HepG2 (cell line): ENCODE results near the gene DRC7. TPM values are rescaled to one million over a fixed set of nuclear protein-coding genes. Genes with fewer than 3 reads are reported as not detected.

ENCODE experiments used
- ATAC-seq: fragments of 200-7000 bp; cut with Tn5 transposase; 3 replicates; pipeline ENCODE4 v1.9.1; 2020; ENCODE audit warnings: mild to moderate bottlenecking, moderate library complexity
- BruUV-seq: library from RNA; stranded (reverse); fragments of 400-500 nt; replicated peaks from 2 replicates; lab custom pipeline; 2021; lab: Mats Ljungman, UMichigan
- CTCF ChIA-PET: fragments of 300-600 bp; formaldehyde crosslinking; extraction: SDS; loops from one replicate; lab custom pipeline; 2021; ENCODE audit warnings: low total read pairs, inconsistent platforms, low intra/inter-chr PET ratio; lab: Yijun Ruan, JAX
- POLR2A ChIA-PET: fragments of 350-600 bp; sonication (Branson Sonifier 250); formaldehyde crosslinking; loops from one replicate; lab custom pipeline; 2020; ENCODE audit warnings: antibody characterized with exemption, inconsistent platforms; lab: Yijun Ruan, JAX
- DNase-seq: peaks from one replicate; pipeline ENCODE4 v3.0.0-alpha.2; 2015; ENCODE audit warnings: low spot score
- FAIRE-seq: peaks from 3 replicates; lab custom pipeline; 2011; peaks lifted over from hg19 to GRCh38; lab: Jason Lieb, UNC
- H2AFZ ChIP-seq: one replicate; pipeline ENCODE4 v1.6.1; 2011; ENCODE audit warnings: low read length, inconsistent platforms
- H3K27ac ChIP-seq: fragments of 300-600 bp; 3 replicates; pipeline ENCODE4 v1.8.0; 2011; ENCODE audit warnings: mixed run types, mild to moderate bottlenecking, mixed read lengths, low read length, inconsistent platforms; ENCODE audit not compliant: insufficient read depth; ENCODE audit errors: extremely low read length
- H3K27me3 ChIP-seq, 2 experiments: fragments of 200-600 bp in 1 of 2; 2 replicates in 1 of 2; 3 replicates in 1 of 2; pipeline versions ENCODE4 v1.6.0 to v1.8.0; 2011; ENCODE audit warnings: low read length in 2 of 2, mild to moderate bottlenecking in 2 of 2, moderate library complexity in 2 of 2, inconsistent platforms in 1 of 2; ENCODE audit not compliant: insufficient read depth in 2 of 2, control insufficient read depth in 1 of 2
- H3K36me3 ChIP-seq, 2 experiments: fragments of 200-600 bp in 1 of 2; replicated peaks in 1 of 2; 2 replicates in 1 of 2; 3 replicates in 1 of 2; pipeline versions ENCODE4 v1.5.1 to v1.8.0; 2011; ENCODE audit warnings: low read length in 2 of 2, inconsistent platforms in 1 of 2; ENCODE audit not compliant: insufficient read depth in 2 of 2, control insufficient read depth in 1 of 2
- H3K4me1 ChIP-seq: 2 replicates; pipeline ENCODE4 v1.5.1; 2012; ENCODE audit warnings: low read length, inconsistent platforms; ENCODE audit not compliant: insufficient read depth
- H3K4me2 ChIP-seq: 2 replicates; pipeline ENCODE4 v1.6.0; 2011; ENCODE audit warnings: low read depth, low read length, inconsistent platforms
- H3K4me3 ChIP-seq, 3 experiments: fragments of 200-600 bp in 1 of 3; sonication (generic), shearing (Covaris generic) in 1 of 3; replicated peaks in 1 of 3; 2 replicates each; pipeline ENCODE4 v1.5.1; 2011 to 2016; ENCODE audit warnings: low read length in 3 of 3, inconsistent platforms in 2 of 3, low read depth in 2 of 3, mild to moderate bottlenecking in 2 of 3, control low read depth in 1 of 3, mixed read lengths in 1 of 3; ENCODE audit not compliant: insufficient read depth in 1 of 3
- H3K79me2 ChIP-seq: one replicate; pipeline ENCODE4 v1.6.1; 2011; ENCODE audit warnings: low read length, inconsistent platforms; ENCODE audit not compliant: insufficient read depth
- H3K9ac ChIP-seq: 2 replicates; pipeline ENCODE4 v1.6.0; 2011; ENCODE audit warnings: mild to moderate bottlenecking, low read depth, low read length, inconsistent platforms; ENCODE audit not compliant: insufficient read depth
- H3K9me3 ChIP-seq: 2 replicates; pipeline ENCODE4 v1.5.1; 2012; ENCODE audit warnings: mild to moderate bottlenecking, low read length
- H4K20me1 ChIP-seq: 2 replicates; pipeline ENCODE4 v1.6.0; 2011; ENCODE audit warnings: inconsistent platforms, mild to moderate bottlenecking, low read length, moderate library complexity; ENCODE audit not compliant: insufficient read depth
- HOXA7 ChIP-seq: sonication (generic); formaldehyde crosslinking; IDR thresholded peaks from 2 replicates; pipeline ENCODE4 v1.8.1; 2022; ENCODE audit warnings: mild to moderate bottlenecking, missing genetic modification reagents, moderate library complexity
- MED13 ChIP-seq: sonication (generic); formaldehyde crosslinking; IDR thresholded peaks from 2 replicates; pipeline ENCODE4 v1.5.0; 2020; ENCODE audit warnings: missing genetic modification reagents
- ZFP90 ChIP-seq: sonication (generic); formaldehyde crosslinking; IDR thresholded peaks from 2 replicates; pipeline ENCODE4 v1.8.0; 2022; ENCODE audit warnings: missing genetic modification reagents, mild to moderate bottlenecking, inconsistent platforms, borderline replicate concordance
- ZNF766 ChIP-seq: sonication (generic); formaldehyde crosslinking; IDR thresholded peaks from 2 replicates; pipeline ENCODE4 v1.5.0; 2020; ENCODE audit warnings: missing genetic modification reagents, borderline replicate concordance
- WGBS: methylation state at CpG from one replicate; pipeline ENCODE4 v1.1.6; 2017; ENCODE audit warnings: low lambda C conversion rate; 5-methylcytosine and 5-hydroxymethylcytosine counted together
- in situ Hi-C: cut with HindIII; loops from 2 replicates; pipeline ENCODE4 v1.10.0; 2017; ENCODE audit warnings: low pct_unique_long_range_greater_than_20kb; ENCODE audit not compliant: extremely low pct_ligation_motif_present
- intact Hi-C: fragments of 100-400 bp; cut with micrococcal nuclease; formaldehyde crosslinking; loops from one replicate; pipeline ENCODE4 v1.10.0; 2022; ENCODE audit not compliant: unreplicated experiment
- polyA plus RNA-seq, 8 experiments: library from polyadenylated mRNA; depleted of rRNA in 3 of 8; stranded (reverse) in 7 of 8; unstranded in 1 of 8; fragments of >200 nt; fragmentation: Illumina TruSeq in 4 of 8; extraction: Trizol in 4 of 8; gene quantifications; 2 replicates each; pipeline versions ENCODE4 v1.2.1 to v1.2.3, GENCODE V29; 2011 to 2016; ENCODE audit warnings: low read depth in 4 of 8, missing spikeins in 1 of 8, mixed read lengths in 1 of 8; ENCODE audit not compliant: insufficient read depth in 1 of 8
- total RNA-seq, 5 experiments: library from RNA; depleted of rRNA; stranded (reverse); fragments of >200 nt; fragmentation: Illumina TruSeq; extraction: Trizol; gene quantifications; 2 replicates each; pipeline ENCODE4 v1.2.3, GENCODE V29; 2016; ENCODE audit warnings: low read depth in 1 of 5
- TF ChIP-seq, protein P1 (sequence below): IDR thresholded peaks from 2 replicates; pipeline ENCODE4 v1.6.1; 2016; ENCODE audit warnings: low read depth, control low read depth
- TF ChIP-seq, protein P2 (sequence below): sonication (generic); formaldehyde crosslinking; IDR thresholded peaks from 2 replicates; pipeline ENCODE4 v1.4.0; 2020; ENCODE audit warnings: missing genetic modification reagents
- TF ChIP-seq, protein P3 (sequence below): sonication (generic); formaldehyde crosslinking; conservative IDR thresholded peaks from 2 replicates; pipeline ENCODE4 v1.4.0; 2020; ENCODE audit warnings: missing genetic modification reagents
- TF ChIP-seq, protein P4 (sequence below): sonication (generic); formaldehyde crosslinking; IDR thresholded peaks from 2 replicates; pipeline ENCODE4 v1.4.0; 2020; ENCODE audit warnings: missing genetic modification reagents, borderline replicate concordance
- TF ChIP-seq, protein P5 (sequence below): sonication (generic); formaldehyde crosslinking; IDR thresholded peaks from 2 replicates; pipeline ENCODE4 v1.5.1; 2020; ENCODE audit warnings: mild to moderate bottlenecking, missing genetic modification reagents, moderate library complexity

The DRC7 gene
- total and polyA plus RNA-seq, 2 of the 13 experiments (the other 11 are each of a cell fraction or from before 2014, with no cell fraction given): 2.7 to 3.4 TPM

DNA sequence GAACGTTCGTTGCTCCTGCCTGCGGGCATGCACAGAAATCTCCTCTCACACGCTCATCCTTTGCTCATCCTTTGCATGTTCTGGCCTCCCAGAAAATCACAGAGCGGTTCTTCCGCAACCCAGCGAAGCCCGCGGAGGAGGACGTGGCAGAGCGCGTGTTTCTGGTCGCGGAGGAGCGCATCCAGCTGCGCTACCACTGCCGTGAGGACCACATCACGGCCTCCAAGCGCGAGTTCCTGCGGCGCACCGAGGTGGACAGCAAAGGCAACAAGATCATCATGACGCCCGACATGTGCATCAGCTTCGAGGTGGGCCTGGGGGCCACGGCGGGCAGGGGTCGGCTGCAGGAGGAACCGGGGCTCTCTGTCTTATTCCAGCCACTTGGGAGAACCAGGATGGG lies 31.4 kb downstream of the DRC7 start:
- no peak overlapping the region for H3K9ac ChIP-seq
- no peak for FAIRE-seq
- H3K9me3 ChIP-seq: no peaks in the 10 kb centered on the region
- DNase-seq: no peak
- no peak overlapping the region for H3K4me3 ChIP-seq
- ChIA-PET CTCF (interaction anchor here (0.9 kb wide), 1 partner anchor 77 kb away, joined by 3 read pairs; no protein-coding TSS in a partner anchor), POLR2A (interaction anchor here (1.8 kb wide), 1 partner anchor 9 kb away, joined by 6 read pairs; the partner anchor contains the start of gene KATNB1)
- TF ChIP-seq, protein P1, sequence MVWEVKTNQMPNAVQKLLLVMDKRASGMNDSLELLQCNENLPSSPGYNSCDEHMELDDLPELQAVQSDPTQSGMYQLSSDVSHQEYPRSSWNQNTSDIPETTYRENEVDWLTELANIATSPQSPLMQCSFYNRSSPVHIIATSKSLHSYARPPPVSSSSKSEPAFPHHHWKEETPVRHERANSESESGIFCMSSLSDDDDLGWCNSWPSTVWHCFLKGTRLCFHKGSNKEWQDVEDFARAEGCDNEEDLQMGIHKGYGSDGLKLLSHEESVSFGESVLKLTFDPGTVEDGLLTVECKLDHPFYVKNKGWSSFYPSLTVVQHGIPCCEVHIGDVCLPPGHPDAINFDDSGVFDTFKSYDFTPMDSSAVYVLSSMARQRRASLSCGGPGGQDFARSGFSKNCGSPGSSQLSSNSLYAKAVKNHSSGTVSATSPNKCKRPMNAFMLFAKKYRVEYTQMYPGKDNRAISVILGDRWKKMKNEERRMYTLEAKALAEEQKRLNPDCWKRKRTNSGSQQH (CRISPR knock-in tag): no peak
- TF ChIP-seq ZFP90 (CRISPR knock-in tag): no peak
- TF ChIP-seq, protein P2, sequence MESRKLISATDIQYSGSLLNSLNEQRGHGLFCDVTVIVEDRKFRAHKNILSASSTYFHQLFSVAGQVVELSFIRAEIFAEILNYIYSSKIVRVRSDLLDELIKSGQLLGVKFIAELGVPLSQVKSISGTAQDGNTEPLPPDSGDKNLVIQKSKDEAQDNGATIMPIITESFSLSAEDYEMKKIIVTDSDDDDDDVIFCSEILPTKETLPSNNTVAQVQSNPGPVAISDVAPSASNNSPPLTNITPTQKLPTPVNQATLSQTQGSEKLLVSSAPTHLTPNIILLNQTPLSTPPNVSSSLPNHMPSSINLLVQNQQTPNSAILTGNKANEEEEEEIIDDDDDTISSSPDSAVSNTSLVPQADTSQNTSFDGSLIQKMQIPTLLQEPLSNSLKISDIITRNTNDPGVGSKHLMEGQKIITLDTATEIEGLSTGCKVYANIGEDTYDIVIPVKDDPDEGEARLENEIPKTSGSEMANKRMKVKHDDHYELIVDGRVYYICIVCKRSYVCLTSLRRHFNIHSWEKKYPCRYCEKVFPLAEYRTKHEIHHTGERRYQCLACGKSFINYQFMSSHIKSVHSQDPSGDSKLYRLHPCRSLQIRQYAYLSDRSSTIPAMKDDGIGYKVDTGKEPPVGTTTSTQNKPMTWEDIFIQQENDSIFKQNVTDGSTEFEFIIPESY (CRISPR knock-in tag): peak; percentile 55
- TF ChIP-seq ZNF766 (CRISPR knock-in tag): no peak
- TF ChIP-seq, protein P3, sequence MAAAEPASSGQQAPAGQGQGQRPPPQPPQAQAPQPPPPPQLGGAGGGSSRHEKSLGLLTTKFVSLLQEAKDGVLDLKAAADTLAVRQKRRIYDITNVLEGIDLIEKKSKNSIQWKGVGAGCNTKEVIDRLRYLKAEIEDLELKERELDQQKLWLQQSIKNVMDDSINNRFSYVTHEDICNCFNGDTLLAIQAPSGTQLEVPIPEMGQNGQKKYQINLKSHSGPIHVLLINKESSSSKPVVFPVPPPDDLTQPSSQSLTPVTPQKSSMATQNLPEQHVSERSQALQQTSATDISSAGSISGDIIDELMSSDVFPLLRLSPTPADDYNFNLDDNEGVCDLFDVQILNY: no peak
- no peak for TF ChIP-seq MED13 (CRISPR knock-in tag)
- no peak for TF ChIP-seq HOXA7 (CRISPR knock-in tag)
- TF ChIP-seq, protein P4, sequence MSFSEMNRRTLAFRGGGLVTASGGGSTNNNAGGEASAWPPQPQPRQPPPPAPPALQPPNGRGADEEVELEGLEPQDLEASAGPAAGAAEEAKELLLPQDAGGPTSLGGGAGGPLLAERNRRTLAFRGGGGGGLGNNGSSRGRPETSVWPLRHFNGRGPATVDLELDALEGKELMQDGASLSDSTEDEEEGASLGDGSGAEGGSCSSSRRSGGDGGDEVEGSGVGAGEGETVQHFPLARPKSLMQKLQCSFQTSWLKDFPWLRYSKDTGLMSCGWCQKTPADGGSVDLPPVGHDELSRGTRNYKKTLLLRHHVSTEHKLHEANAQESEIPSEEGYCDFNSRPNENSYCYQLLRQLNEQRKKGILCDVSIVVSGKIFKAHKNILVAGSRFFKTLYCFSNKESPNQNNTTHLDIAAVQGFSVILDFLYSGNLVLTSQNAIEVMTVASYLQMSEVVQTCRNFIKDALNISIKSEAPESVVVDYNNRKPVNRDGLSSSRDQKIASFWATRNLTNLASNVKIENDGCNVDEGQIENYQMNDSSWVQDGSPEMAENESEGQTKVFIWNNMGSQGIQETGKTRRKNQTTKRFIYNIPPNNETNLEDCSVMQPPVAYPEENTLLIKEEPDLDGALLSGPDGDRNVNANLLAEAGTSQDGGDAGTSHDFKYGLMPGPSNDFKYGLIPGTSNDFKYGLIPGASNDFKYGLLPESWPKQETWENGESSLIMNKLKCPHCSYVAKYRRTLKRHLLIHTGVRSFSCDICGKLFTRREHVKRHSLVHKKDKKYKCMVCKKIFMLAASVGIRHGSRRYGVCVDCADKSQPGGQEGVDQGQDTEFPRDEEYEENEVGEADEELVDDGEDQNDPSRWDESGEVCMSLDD (CRISPR knock-in tag): no peak
- TF ChIP-seq, protein P5, sequence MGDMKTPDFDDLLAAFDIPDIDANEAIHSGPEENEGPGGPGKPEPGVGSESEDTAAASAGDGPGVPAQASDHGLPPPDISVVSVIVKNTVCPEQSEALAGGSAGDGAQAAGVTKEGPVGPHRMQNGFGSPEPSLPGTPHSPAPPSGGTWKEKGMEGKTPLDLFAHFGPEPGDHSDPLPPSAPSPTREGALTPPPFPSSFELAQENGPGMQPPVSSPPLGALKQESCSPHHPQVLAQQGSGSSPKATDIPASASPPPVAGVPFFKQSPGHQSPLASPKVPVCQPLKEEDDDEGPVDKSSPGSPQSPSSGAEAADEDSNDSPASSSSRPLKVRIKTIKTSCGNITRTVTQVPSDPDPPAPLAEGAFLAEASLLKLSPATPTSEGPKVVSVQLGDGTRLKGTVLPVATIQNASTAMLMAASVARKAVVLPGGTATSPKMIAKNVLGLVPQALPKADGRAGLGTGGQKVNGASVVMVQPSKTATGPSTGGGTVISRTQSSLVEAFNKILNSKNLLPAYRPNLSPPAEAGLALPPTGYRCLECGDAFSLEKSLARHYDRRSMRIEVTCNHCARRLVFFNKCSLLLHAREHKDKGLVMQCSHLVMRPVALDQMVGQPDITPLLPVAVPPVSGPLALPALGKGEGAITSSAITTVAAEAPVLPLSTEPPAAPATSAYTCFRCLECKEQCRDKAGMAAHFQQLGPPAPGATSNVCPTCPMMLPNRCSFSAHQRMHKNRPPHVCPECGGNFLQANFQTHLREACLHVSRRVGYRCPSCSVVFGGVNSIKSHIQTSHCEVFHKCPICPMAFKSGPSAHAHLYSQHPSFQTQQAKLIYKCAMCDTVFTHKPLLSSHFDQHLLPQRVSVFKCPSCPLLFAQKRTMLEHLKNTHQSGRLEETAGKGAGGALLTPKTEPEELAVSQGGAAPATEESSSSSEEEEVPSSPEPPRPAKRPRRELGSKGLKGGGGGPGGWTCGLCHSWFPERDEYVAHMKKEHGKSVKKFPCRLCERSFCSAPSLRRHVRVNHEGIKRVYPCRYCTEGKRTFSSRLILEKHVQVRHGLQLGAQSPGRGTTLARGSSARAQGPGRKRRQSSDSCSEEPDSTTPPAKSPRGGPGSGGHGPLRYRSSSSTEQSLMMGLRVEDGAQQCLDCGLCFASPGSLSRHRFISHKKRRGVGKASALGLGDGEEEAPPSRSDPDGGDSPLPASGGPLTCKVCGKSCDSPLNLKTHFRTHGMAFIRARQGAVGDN (CRISPR knock-in tag): 0 out of 2 replicates have a peak, but pooled peaks have one; percentile 10
- H3K4me2 ChIP-seq: no peak overlapping the region
- no peaks in the 10 kb centered on the region for H3K79me2 ChIP-seq
- intact Hi-C loops: no loop called here
- WGBS: 85% methylated on average over 30 of the region's 30 CpGs
- in situ Hi-C loops: loop anchor here (5.0 kb wide), 1 partner anchor 124 kb away; no protein-coding TSS in a partner anchor
- no peak for ATAC-seq
- no peaks in the 10 kb centered on the region for H3K36me3 ChIP-seq
- H2AFZ ChIP-seq: no peak overlapping the region
- H3K4me1 ChIP-seq: peaks cover 25% of the 10 kb centered on the region
- H3K27me3 ChIP-seq: no peaks in the 10 kb centered on the region
- H3K27ac ChIP-seq: no peak overlapping the region
- no TSS peak for BruUV-seq
- no peaks in the 10 kb centered on the region for H4K20me1 ChIP-seq
